ENCODE data around the gene ABCB9.

- no peak for TF ChIP-seq CTCF (IDR thresholded peaks at IDR 0.05; ENCODE audit: low read depth, low read length, poor library complexity, severe bottlenecking)
- TF ChIP-seq EZH2phosphoT487 (IDR thresholded peaks at IDR 0.05; ENCODE audit: borderline replicate concordance, low read length), result no peak
Observed at GRCh38 chr12:122987086-122987951, 21.1 kb upstream of the ABCB9 start.

Measured in DOHH2 (cell line).